Stomach (tissue), 4 donors: ENCODE results near the gene SPOCD1.

ENCODE experiments used
- CTCF ChIP-seq, 7 experiments: fragments of 450-650 bp in 4 of 7; fragments of 200-600 bp in 3 of 7; sonication (generic) in 3 of 7; IDR thresholded peaks; one replicate each; pipeline ENCODE4 v1.5.1; 2016 to 2019; ENCODE audit warnings: antibody characterized with exemption in 7 of 7, control low read depth in 2 of 7, mild to moderate bottlenecking in 1 of 7
- EP300 ChIP-seq: sonication (generic); formaldehyde crosslinking; IDR thresholded peaks from one replicate; pipeline ENCODE4 v1.6.1; 2017; ENCODE audit warnings: antibody characterized with exemption
- POLR2AphosphoS5 ChIP-seq, 3 donors: sonication (generic); formaldehyde crosslinking; IDR thresholded peaks; one replicate each; pipeline ENCODE4 v1.6.1; 2016; ENCODE audit warnings: antibody characterized with exemption in 3 of 3

GRCh38 chr1:31781756-31782371 lies 34.0 kb downstream of the SPOCD1 start:
- TF ChIP-seq CTCF (IDR thresholded peaks at IDR 0.05) (no peak), POLR2AphosphoS5 (IDR thresholded peaks at IDR 0.05) (no peak), EP300 (no peak)
